OCI-LY7 (cell line): ENCODE data around the gene KCNIP3.

Experiments
- CTCF ChIP-seq: fragments of 200-600 bp; sonication (generic); conservative IDR thresholded peaks from 2 replicates; pipeline ENCODE4 v1.5.1; 2014; ENCODE audit warnings: mild to moderate bottlenecking, antibody characterized with exemption, low read length, moderate library complexity, mixed read lengths
- EZH2phosphoT487 ChIP-seq: fragments of 200-600 bp; sonication (generic); IDR thresholded peaks from 2 replicates; pipeline ENCODE4 v1.6.1; 2018; ENCODE audit warnings: low read depth, borderline replicate concordance, mild to moderate bottlenecking, mixed run types, antibody characterized with exemption, low read length, moderate library complexity, mixed read lengths

GRCh38 chr2:95276244-95276887 is 20.8 kb upstream of the KCNIP3 start:
- TF ChIP-seq CTCF, result no peak
- TF ChIP-seq EZH2phosphoT487, result no peak
